Naive B cell (primary cell): ENCODE measurements around the gene UBR3. TPM values are rescaled to one million over a fixed set of nuclear protein-coding genes. Genes with fewer than 3 reads are reported as not detected.
"Not testable (repeated sequence)": the region's sequence is repeated elsewhere in the genome, so short reads cannot be mapped to it uniquely, and the experiment has no call there.

ENCODE experiments used
- ATAC-seq, 2 donors: fragments of 150-1000 bp; cut with Tn5 transposase; 2 replicates each; pipeline ENCODE4 v1.10.0; 2021; ENCODE audit warnings: low read depth in 2 of 2, mild to moderate bottlenecking in 2 of 2, moderate library complexity in 2 of 2
- DNase-seq: peaks from one replicate; pipeline ENCODE4 v3.0.0; 2022
- H3K27ac Mint-ChIP-seq, 6 donors: one replicate each; pipeline ENCODE4 v1.8.0; 2020 to 2022; ENCODE audit warnings: mild to moderate bottlenecking in 6 of 6, mixed read lengths in 6 of 6, moderate library complexity in 5 of 6, inconsistent platforms in 2 of 6
- H3K27me3 Mint-ChIP-seq, 3 donors: one replicate each; pipeline ENCODE4 v1.8.0; 2021 to 2022; ENCODE audit warnings: mixed read lengths in 3 of 3, mild to moderate bottlenecking in 1 of 3
- H3K36me3 Mint-ChIP-seq, 2 donors: one replicate each; pipeline ENCODE4 v1.8.0; 2020 to 2022; ENCODE audit warnings: mixed read lengths in 2 of 2, inconsistent platforms in 1 of 2, mild to moderate bottlenecking in 1 of 2
- H3K4me1 Mint-ChIP-seq, 3 donors: one replicate each; pipeline ENCODE4 v1.8.0; 2020 to 2022; ENCODE audit warnings: mixed read lengths in 3 of 3, inconsistent platforms in 1 of 3, mild to moderate bottlenecking in 1 of 3, moderate library complexity in 1 of 3
- H3K4me3 Mint-ChIP-seq, 8 donors: one replicate each; pipeline ENCODE4 v1.8.0; 2020 to 2022; ENCODE audit warnings: mild to moderate bottlenecking in 8 of 8, mixed read lengths in 8 of 8, moderate library complexity in 8 of 8, inconsistent platforms in 2 of 8
- H3K9me3 Mint-ChIP-seq, 7 donors: one replicate each; pipeline ENCODE4 v1.8.0; 2020 to 2022; ENCODE audit warnings: mixed read lengths in 7 of 7, mild to moderate bottlenecking in 5 of 7, inconsistent platforms in 2 of 7, moderate library complexity in 1 of 7
- polyA plus RNA-seq, 6 donors: library from polyadenylated mRNA; unstranded; fragments of 300-500 nt; fragmentation: Illumina TruSeq; gene quantifications; one replicate each; pipeline ENCODE4 v1.2.3, GENCODE V29; 2021; ENCODE audit warnings: low read depth in 6 of 6

The UBR3 gene
- polyA plus RNA-seq, 6 donors from 2014 or later = 6.1 to 11.9 (median 7.1) TPM

GRCh38 chr2:170106102-170106840 is 279.0 kb downstream of the UBR3 start:
- DNase-seq = no peak
- H3K27me3 Mint-ChIP-seq = peaks cover 4 to 6% (median 6%) of the 10 kb centered on the region in 3 donors
- H3K4me1 Mint-ChIP-seq = no peaks in the 10 kb centered on the region
- no peak overlapping the region for H3K27ac Mint-ChIP-seq
- ATAC-seq = no peak
- H3K9me3 Mint-ChIP-seq = peaks cover 0 to 4% (median 0%) of the 10 kb centered on the region in 7 donors
- H3K36me3 Mint-ChIP-seq = no peaks in the 10 kb centered on the region
- H3K4me3 Mint-ChIP-seq = no peak overlapping the region

GRCh38 chr2:170113168-170113894 is 286.1 kb downstream of the UBR3 start:
- Mint-ChIP-seq H3K27me3 (peaks cover 0 to 11% (median 6%) of the 10 kb centered on the region in 3 donors), H3K9me3 (peaks cover 0 to 40% (median 10%) of the 10 kb centered on the region in 7 donors), H3K4me1 (no peaks in the 10 kb centered on the region), H3K4me3 (no peak overlapping the region), H3K36me3 (peaks cover 0 to 5% of the 10 kb centered on the region in 2 donors), H3K27ac (no peak overlapping the region)
- ATAC-seq = no peak
- DNase-seq = no peak

DNA sequence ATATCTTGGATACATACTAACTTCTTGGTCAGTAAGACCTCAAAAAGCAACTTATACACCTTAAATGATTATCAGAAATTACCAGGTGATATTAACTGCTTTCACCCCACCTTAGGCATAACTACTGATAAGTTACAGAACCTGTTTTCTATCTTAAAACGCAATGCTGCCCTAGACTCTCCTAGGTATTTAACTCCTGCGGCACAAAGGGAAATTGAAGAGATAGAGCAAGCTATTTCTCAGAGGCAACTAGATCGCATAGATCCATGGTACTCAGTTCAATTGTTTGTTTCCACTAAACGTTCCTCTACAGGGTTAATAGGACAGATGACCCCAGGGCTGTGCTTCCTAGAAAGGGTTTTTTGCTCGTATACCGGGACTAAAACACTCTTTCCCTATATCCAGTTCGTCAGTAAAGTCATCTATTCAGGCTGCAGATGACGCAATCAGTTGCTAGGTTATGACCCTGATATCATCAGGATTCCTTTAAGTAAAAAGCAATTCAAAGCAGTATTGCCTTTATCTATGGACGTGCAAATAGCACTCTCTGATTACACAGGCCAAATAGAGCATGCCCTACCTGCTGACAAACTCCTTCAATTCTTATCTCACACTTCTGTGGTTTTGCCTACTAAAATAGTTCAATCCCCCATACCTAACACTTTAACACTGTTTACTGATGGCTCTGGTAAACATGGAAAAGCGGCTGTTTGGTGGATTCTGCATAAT is 288.4 kb downstream of the UBR3 start:
- H3K27ac Mint-ChIP-seq = no peak overlapping the region
- ATAC-seq (no peak), DNase-seq (no peak)
- no peak overlapping the region for H3K4me3 Mint-ChIP-seq
- peaks cover 6 to 8% (median 7%) of the 10 kb centered on the region in 3 donors for H3K27me3 Mint-ChIP-seq
- H3K9me3 Mint-ChIP-seq = peaks cover 2 to 57% (median 15%) of the 10 kb centered on the region in 7 donors
- peaks cover 5 to 14% of the 10 kb centered on the region in 2 donors for H3K36me3 Mint-ChIP-seq
- H3K4me1 Mint-ChIP-seq = no peaks in the 10 kb centered on the region

DNA sequence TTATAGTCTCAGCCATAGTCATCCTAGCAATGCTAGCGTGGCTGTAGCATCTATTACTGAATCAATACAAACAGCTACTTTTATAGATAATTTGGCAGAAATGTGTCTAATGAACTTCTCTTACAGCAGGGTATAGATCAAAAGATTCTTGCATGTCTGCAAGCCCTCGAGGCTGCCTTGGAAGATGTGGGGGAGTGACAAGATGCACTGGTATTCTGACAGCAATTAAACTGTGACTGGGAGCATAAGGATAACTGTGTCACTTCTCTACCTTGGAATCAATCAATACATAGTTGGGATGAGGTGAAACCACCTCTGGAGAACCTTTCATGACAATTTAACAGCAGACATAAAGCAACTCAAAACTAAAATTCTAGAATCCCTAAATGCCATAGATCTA is 291.4 kb downstream of the UBR3 start:
- Mint-ChIP-seq H3K27ac (no peak overlapping the region), H3K4me1 (no peaks in the 10 kb centered on the region), H3K27me3 (peaks cover 6 to 13% (median 8%) of the 10 kb centered on the region in 3 donors), H3K9me3 (peaks cover 2 to 49% (median 11%) of the 10 kb centered on the region in 7 donors), H3K4me3 (no peak overlapping the region), H3K36me3 (peaks cover 5 to 14% of the 10 kb centered on the region in 2 donors)
- ATAC-seq (no peak), DNase-seq (no peak)

DNA sequence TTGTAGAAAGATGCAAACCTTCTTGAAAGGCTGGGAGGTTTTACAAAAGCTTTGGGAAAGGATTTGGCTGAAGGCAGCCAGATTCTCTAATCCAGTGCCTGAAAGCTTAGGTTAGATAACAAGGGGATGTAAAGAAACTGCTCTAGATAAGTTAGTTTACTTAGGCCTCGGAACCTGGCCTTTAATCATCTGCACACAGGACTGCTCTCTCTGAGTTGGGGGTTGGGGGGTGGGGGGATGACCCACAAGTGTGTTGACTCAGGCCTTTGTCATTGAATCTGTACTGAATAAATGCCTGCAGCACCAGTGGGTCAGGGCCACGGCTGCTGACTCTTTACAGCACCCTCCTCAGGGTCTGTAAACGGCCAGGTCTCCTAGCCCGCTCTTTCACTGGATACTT is 292.1 kb downstream of the UBR3 start:
- not testable (repeated sequence) for H3K4me1 Mint-ChIP-seq, DNase-seq, H3K27ac Mint-ChIP-seq, H3K4me3 Mint-ChIP-seq, ATAC-seq
- Mint-ChIP-seq H3K36me3 (peaks cover 1 to 14% of the 10 kb centered on the region in 2 donors), H3K9me3 (peaks cover 2 to 43% (median 10%) of the 10 kb centered on the region in 7 donors), H3K27me3 (peaks cover 6 to 15% (median 8%) of the 10 kb centered on the region in 3 donors)

GRCh38 chr2:170121689-170122088 is 294.4 kb downstream of the UBR3 start:
- H3K36me3 Mint-ChIP-seq = peaks cover 0 to 14% of the 10 kb centered on the region in 2 donors
- H3K27ac Mint-ChIP-seq = no peak overlapping the region
- DNase-seq (no peak), ATAC-seq (no peak)
- no peaks in the 10 kb centered on the region for H3K4me1 Mint-ChIP-seq
- no peak overlapping the region for H3K4me3 Mint-ChIP-seq
- peaks cover 0 to 22% (median 14%) of the 10 kb centered on the region in 3 donors for H3K27me3 Mint-ChIP-seq
- peaks cover 1 to 19% (median 6%) of the 10 kb centered on the region in 7 donors for H3K9me3 Mint-ChIP-seq

- Mint-ChIP-seq H3K4me3 (no peak overlapping the region), H3K27ac (no peak overlapping the region), H3K4me1 (no peaks in the 10 kb centered on the region), H3K27me3 (peaks cover 7 to 22% (median 22%) of the 10 kb centered on the region in 3 donors), H3K9me3 (peaks cover 2 to 18% (median 8%) of the 10 kb centered on the region in 7 donors), H3K36me3 (peaks cover 0 to 22% of the 10 kb centered on the region in 2 donors)
- no peak for DNase-seq
- ATAC-seq = no peak
Measured at GRCh38 chr2:170122883-170123547, 295.8 kb downstream of the UBR3 start.

DNA sequence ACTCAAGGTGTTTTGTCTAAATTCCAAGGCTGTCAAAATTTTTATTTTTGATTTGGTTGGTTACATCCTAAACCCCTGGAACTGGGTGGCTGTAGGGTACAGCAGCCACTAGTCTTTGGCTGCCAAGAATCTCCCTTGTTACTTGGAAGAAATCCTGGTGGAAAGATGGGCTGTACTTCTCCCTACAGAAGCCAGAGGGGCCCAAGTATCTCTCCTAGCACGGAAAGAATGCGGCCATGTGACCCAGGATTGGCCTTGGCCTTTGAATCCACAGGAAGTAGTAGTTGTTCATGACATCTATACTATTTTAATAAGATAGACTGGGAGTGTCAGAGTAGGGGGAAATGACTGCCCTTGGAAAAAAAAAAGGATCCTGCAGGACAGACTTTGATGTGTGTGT is 296.3 kb downstream of the UBR3 start:
- Mint-ChIP-seq H3K27ac (no peak overlapping the region), H3K4me1 (no peaks in the 10 kb centered on the region), H3K27me3 (peaks cover 10 to 27% (median 22%) of the 10 kb centered on the region in 3 donors), H3K9me3 (peaks cover 2 to 18% (median 8%) of the 10 kb centered on the region in 7 donors), H3K36me3 (peaks cover 0 to 22% of the 10 kb centered on the region in 2 donors), H3K4me3 (no peak overlapping the region)
- ATAC-seq = no peak
- DNase-seq = no peak

- Mint-ChIP-seq H3K9me3 (peaks cover 4 to 23% (median 12%) of the 10 kb centered on the region in 7 donors), H3K27me3 (peaks cover 12 to 23% (median 20%) of the 10 kb centered on the region in 3 donors)
- H3K4me3 Mint-ChIP-seq, H3K4me1 Mint-ChIP-seq, H3K36me3 Mint-ChIP-seq, ATAC-seq, H3K27ac Mint-ChIP-seq, DNase-seq: not testable (repeated sequence)
Measured at GRCh38 chr2:170126138-170126728, 299.0 kb downstream of the UBR3 start.

Other genes with a start within 250 kb of the UBR3 start
- gene PPIG, start 243.1 kb upstream of the UBR3 start, polyA plus RNA-seq = 100 to 1,000 TPM in 1 of 6 donors, 10 to 100 TPM in 5; 43.4 to 107 (median 63.8) TPM
- not detected for gene CFAP210, start 133.0 kb upstream of the UBR3 start, polyA plus RNA-seq
- gene PHOSPHO2, start 133.0 kb upstream of the UBR3 start, polyA plus RNA-seq = 1 to 10 TPM; 5.7 to 8.6 (median 7.0) TPM
- 1 to 10 TPM in 3 of 6 donors, under 1 TPM in 2, not detected in 1; 0.87 to 3.8 (median 2.4) TPM for gene KLHL23, start 93.6 kb upstream of the UBR3 start, polyA plus RNA-seq
- gene SSB, start 28.6 kb upstream of the UBR3 start, polyA plus RNA-seq = 100 to 1,000 TPM in 3 of 6 donors, 10 to 100 TPM in 3; 54.4 to 133 (median 100) TPM
- 100 to 1,000 TPM; 134 to 225 (median 146) TPM for gene METTL5, start 2.5 kb upstream of the UBR3 start, polyA plus RNA-seq